GM19193 (cell line): ENCODE results near the gene ASTN2.

Source experiments
- POLR2A ChIP-seq: IDR thresholded peaks from 4 replicates; pipeline ENCODE4 v1.6.1; 2011; ENCODE audit not compliant: insufficient read depth, insufficient read length; ENCODE audit errors: extremely low read depth

The ASTN2 gene

GRCh38 chr9:116504893-116505480, 909.9 kb downstream of the ASTN2 start:
- no peak for TF ChIP-seq POLR2A

DNA sequence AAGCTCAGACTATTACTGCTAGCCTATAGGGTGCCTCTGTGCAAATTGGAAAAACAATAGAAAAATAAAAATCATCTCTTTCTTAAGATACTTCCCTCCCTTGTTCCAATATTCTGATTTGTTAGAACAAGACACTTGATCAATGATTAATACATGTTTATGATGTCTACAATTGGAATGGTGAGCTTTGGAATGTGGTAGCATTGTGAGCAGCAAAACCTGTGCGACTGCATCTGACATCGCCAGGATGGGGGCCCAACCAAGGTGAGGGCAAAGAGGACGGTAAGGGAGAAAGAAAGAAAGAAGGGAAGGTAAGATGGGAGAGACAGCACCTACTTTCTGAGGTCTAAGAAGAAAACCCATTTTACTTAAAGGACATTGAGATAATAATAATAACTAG, 910.8 kb downstream of the ASTN2 start:
- TF ChIP-seq POLR2A: no peak

GRCh38 chr9:116502746-116503145, 912.1 kb downstream of the ASTN2 start:
- TF ChIP-seq POLR2A: no peak

- TF ChIP-seq POLR2A: no peak
Measured at GRCh38 chr9:116501871-116502270, 913.0 kb downstream of the ASTN2 start.

DNA sequence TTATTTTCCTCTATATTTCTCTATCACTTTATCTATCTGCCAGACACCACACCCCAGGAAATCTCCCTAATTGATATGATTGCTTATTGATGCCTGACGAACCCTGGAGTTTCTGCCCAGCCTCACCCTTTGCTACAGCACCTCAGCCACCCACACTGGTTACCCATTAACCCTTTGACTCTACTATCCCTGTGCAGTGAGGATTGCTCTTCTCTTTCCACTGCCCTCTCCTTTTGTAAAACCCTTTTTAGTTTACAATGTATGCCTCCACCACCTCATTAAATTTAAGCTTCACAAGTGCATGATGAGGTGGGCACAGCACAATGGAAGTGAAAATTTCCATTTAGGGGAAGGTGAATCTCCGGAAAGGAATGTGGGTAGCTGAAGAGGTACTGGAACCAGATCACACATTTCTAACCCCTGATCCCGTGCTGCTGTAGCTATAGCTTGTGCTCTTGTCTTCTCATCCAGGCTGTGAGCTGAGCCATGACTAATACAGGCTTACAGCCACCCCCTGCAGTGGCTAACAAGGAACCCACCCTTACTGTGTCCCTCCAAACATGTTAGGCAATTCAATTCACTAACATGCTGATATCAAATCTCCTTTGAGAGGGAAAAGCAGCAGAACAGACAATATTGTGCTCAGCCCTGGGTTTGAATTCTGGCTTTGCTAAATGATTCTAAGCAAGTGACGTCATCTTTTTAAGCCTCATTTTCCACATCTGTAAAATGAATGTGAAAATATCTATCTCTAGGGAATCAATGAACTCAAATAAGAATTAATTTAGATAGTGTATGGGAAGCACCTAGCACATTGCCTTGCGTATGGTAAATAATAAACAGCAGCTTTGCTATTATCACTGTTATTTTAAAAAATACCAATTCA, 914.6 kb downstream of the ASTN2 start:
- TF ChIP-seq POLR2A: no peak

- no peak for TF ChIP-seq POLR2A
Measured at GRCh38 chr9:116499434-116499833, 915.4 kb downstream of the ASTN2 start.

DNA sequence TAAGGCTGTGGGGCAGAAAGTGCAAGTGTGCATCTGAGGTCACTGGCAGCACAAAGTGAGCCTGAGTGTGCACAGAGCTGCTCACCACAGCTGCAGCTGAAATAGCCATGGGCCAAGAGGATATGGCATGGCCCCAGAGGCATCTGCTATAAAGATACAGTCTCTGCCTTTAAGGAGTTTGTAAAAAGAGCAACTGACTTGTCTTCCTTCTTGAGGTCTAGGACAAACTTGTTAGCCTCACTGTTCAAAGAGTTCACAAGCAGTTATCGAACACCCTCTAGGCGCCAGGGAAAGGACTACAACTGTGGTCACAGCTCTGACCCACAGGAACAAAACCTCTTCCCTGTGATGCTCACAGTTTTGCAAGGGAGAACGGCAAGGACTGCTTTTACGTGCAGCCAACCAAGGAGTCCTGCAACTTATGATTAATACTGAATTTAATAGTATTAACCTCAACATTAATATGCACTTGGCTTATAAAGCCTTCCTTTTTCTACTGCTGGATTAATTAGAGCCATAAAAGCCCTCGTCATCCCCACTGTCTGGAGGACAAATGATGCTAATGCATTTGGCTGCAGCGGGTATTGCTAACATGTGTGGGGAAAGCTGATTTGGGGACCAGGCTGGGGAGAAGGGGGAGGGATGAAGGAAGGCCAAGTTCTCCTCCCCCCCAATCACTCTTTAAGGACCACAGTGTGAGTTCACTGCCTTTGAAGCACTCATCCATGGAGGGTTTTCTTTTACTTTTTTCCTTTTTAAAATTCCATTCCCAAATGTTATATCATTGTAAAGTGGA, 917.6 kb downstream of the ASTN2 start:
- TF ChIP-seq POLR2A: no peak

DNA sequence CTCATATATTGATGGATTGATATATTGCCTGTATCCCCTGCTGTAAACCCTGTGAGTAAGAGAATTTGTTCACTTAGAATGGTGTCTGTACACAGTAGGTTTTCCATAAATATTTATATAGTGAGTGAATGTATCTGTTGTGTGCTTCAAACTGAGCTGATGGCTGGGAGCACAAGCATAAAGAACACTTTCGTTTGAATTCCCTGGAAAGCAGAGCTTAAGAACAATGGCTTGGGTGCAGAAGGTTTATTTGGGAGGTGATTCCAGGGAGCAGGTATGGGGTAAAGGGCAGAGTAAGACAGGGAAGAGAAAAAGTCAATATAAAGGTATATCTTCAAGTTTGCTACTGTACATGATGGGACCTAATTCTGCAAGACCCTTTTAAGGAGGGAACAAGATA, 918.7 kb downstream of the ASTN2 start:
- no peak for TF ChIP-seq POLR2A

GRCh38 chr9:116495725-116496124, 919.1 kb downstream of the ASTN2 start:
- TF ChIP-seq POLR2A: no peak

DNA sequence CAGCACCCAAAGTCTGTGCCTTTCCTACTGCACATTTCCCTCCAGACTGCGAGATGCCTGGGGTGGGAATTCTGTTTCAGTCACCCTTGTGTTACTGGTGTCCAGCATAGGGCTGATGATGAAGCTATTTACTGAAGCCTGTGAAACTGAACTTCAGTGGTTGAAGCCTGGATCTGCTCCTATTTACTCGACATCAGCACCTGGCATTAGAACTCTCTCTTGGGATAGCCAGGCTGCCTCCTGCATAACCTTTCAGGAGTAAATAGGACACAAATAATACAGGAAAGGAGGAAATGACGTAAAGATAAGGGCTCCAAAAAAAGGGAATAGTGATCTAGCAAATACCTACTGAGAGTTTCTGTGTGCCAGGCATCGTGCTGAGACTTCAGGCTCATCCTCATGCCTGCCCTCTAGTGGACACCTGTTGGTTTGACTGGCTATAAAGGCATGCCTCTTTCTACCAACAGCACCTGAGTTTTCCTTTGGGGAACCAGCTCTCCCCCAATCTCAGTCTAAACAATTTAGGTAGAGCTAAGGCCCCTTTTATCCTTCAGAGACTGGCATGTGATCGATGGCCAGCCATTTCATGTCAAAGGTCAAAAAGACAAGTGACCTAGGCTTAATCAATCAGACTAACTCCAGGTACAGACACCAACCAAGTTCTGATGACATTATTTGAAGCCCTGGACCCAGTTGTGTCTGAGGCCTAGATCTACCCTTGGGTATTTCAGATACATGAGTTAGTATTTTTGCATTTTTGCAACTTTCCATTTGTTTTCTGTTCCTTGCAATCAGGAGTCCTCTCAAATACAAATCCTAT, 919.8 kb downstream of the ASTN2 start:
- TF ChIP-seq POLR2A: no peak

DNA sequence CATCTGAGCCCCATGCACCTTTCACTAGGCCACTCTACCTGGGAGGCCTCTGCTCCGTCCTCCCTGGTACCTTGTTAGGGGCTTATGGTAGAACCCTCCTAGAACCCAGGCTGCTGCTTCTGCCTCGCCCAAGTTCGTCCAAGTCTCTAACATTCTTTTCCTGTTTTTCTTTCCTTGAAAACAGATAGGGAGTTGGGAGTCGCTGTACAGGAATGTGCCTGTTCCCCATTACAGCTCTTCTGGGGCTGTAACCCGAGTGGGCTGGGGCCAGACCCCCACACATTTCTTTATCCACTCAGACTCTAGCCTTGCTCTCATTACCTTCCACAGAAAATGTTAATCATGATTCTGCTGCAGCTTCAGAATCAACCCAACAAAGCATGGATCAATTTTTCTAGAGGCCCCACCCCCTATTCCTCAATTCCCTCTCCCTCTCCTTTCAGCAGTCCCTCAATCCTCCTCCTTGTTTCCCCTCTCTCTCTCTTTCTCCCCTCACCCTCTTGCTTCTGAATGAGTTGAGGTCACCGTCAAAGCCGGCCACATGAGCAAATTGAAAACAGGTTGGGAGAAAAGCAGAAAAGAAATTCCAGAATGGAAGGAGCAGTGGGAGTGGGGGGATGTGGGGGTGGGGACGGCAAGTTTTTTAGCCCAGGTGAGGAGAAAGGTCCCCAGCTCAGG, 921.5 kb downstream of the ASTN2 start:
- TF ChIP-seq POLR2A: no peak

- no peak for TF ChIP-seq POLR2A
Measured at GRCh38 chr9:116491659-116492058, 923.2 kb downstream of the ASTN2 start.

- no peak for TF ChIP-seq POLR2A
Measured at GRCh38 chr9:116491219-116491618, 923.6 kb downstream of the ASTN2 start.

DNA sequence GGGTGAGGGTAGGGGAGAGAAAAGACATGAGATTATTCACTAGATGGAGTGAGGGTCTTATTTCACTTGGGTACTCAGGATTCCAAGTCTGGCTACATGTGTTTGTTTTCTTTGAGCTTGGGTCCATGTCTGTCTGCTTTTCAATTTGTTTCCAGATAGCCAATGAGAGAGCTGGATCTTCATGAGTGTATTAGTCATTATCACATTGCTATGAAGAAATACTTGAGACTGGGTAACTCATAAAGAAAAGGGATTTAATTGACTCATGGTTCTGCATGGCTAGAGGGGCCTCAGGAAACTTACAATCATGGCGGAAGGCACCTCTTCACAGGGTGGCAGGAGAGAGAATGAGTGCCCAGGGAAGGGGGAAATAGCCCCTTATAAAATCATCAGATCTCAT, 924.5 kb downstream of the ASTN2 start:
- TF ChIP-seq POLR2A: no peak
